Fibroblast of skin of right biceps (primary cell): Measurements from ENCODE around the gene CDH15.

Experiments used
- DNase-seq: peaks from one replicate; pipeline ENCODE4 v3.0.0-alpha.2; 2013

CDH15 gene

GRCh38 chr16:89200850-89201411, 29.4 kb downstream of the CDH15 start:
- no peak for DNase-seq

GRCh38 chr16:89201439-89202377, 30.2 kb downstream of the CDH15 start:
- DNase-seq: peak; percentile 69

DNA sequence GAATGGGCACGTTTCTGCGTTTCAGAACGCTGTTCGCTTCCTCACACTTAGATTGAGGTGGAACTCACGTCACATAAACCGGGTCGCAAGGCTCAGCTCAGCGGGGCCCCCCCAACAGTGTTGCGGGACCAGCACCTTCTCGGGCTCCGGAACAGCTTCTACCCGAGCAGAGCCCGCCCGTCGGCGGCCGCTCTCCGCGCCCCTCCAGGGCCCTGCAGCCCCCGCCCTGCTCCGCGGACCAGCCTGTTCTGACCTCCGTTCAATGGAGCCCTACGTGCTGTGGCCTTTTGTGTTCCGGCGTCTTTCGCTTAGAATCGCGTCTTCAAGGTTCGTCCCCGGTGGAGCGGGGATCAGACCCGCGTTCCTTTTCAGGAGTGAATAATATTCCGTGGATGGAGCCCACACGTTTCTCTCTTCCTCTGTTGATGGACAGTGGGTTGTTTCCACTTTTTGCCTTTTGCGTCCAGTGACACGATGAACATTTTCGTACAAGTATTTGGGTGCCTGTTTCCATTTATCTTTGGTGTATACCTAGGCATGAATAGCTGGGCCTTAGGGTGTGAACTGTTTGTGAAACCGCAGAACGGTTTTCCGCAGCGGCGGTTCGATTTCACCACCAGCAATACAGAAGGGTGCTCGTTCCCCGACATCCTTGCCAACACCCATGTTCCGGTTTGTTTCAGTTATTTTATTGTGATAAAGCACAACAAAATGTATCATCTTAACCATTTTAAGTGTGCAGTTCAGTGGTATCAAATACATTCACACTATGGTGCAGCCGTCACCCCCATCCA, 31.1 kb downstream of the CDH15 start:
- DNase-seq: no peak

GRCh38 chr16:89207993-89208392, 36.4 kb downstream of the CDH15 start:
- no peak for DNase-seq

DNA sequence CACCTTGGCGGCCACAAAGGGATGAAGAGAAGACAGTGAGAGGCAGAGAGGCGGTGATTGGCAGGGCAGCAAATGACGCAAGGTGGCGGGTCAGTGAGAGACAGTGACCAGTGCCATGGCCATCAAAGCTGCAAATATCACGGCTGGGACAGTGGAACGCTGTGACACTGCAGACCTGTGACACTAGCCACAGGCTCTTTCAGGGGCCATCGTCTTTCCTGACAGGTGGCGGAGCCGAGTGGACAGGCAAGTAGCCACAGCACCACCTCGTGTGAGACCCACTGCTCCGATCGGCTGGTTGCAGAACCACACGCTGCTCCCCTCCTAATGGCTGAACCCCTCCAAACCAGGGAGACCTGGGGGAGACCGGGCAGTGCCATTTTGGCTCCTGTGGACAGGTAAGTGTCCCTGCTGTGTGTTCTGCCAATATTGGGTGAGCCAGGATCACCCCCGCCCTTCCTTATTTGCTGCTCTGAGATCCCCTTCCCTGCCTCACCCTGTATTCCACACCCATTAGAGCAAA, 38.0 kb downstream of the CDH15 start:
- no peak for DNase-seq

- DNase-seq: no peak
These were observed 38.8 kb downstream of the CDH15 start for GRCh38 chr16:89210165-89210903.

- peak; percentile 56 for DNase-seq
These were observed 39.5 kb downstream of the CDH15 start for GRCh38 chr16:89210904-89211515.

GRCh38 chr16:89216315-89217137, 45.0 kb downstream of the CDH15 start:
- DNase-seq: peak; percentile 74

GRCh38 chr16:89217138-89217387, 45.5 kb downstream of the CDH15 start:
- no peak for DNase-seq

DNA sequence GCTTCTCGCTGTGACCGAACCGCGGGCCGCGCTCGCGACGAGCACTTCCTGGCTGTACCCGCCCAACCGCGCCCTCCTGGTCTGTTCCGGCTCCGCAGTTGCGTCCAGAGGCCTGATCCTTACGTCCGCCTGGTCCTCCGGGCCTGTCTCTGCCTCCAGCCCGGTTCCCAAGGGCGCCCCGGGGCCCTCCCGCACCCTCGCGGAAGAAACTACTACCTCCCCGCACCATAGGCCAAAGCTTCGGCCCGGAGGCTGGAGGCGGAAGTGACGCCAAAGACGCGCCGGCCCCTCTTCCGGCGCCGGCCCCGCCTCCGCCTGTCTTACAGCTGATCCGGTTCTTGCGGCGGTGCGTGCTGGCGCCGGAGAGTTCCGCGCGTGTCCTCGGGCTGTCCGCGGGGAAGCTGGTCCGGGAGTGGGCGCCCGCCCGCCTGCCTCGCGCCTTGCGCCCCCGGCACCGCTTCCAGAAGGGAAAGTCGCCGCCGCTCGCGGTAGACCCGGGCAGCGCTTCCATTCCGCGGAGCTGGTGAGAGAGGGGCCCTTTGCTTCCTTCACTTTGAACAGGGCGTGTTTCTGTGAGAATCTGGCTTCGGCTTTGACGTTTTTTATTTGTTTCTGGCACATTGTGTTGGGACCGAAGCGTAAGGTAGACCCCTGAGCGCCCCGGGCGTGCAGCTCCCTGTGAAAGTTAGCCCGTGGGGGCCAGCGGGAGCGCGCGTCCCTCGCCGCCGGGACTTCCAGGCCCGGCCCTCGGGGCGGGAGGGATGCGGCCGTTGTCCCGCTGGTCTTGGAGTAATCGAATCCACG, 46.0 kb downstream of the CDH15 start, which contains the start of gene ZNF778:
ZNF778 (plus strand) TSS at position 316 of the 804 bp plus-strand sequence. CDS start 3,425 bp downstream, outside the sequence.
- DNase-seq: peak; percentile 80

GRCh38 chr16:89219365-89219764, 47.8 kb downstream of the CDH15 start:
- no peak for DNase-seq

DNA sequence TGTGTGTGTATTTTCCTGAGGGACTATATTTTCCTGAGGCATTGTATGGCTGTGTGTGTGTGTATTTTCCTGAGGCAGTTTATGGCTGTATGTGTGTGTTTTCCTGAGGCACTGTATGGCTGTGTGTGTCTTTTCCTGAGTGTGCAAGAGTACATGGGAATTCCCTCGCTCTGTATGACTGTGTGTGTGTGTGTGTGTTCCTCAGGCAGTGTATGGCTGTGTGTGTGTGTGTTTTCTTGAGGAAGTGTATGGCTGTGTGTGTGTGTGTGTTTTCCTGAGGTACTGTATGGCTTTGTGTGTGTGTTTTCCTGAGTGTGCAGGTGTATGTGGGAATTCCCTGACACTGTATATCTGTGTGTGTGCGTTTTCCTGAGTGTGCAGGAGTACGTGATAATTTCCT, 50.1 kb downstream of the CDH15 start:
- DNase-seq: no peak

DNA sequence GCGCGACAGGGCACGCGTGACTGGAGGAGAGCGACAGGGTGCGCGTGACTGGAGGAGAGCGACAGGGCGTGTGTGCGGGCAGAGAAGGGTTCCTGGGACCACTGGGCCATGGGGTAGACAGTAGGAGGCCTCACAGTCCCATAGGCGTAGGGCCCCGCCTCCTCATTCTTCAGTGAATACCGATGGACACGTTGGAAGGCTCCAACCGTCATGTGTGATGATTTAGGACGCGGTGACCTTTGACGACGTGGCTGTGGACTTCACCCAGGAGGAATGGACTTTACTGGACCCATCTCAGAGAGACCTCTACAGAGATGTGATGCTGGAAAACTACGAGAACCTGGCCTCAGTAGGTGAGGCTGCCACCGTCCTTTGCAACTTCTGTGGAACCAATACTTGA, 51.4 kb downstream of the CDH15 start:
- DNase-seq: no peak

DNA sequence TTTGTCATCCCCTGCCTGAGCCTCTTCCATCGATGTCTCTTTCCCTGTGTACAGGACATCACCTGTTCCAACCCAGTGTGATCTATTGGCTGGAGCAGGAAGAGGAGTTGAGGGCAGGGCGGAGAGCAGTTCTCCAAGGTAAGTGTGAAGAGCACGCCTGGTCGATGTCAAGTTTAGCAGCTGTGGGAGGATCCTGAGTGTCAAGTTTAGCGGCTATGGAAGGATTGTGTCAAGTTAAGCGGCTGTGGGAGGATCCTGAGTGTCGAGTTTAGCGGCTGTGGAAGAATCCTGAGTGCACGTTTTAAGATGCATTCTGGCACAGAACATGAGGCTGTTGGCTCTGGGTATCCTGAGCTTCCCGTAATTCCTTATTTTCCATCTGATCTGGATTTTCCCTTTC, 53.1 kb downstream of the CDH15 start:
- no peak for DNase-seq

DNA sequence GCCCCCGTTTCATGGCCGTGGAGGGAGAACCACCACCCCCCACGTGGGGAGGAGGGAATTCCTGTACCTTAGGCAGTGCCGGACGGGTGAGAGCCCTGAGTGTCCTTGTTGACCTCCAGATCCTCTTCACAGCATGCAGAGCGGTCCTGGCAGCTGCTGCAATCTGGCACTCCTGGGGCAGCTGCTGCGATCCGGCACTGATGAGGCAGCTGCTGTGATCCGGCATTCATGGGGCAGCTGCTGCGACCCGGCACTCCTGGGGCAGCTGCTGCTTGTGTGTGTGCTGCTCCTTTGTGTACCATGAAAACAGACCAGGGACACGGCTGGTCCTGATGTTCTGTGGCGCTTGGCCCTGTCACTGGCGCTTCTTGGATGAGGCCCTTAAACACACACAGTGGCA, 58.7 kb downstream of the CDH15 start:
- no peak for DNase-seq

GRCh38 chr16:89232107-89232506, 60.6 kb downstream of the CDH15 start:
- no peak for DNase-seq

- no peak for DNase-seq
These were observed 62.3 kb downstream of the CDH15 start for GRCh38 chr16:89233678-89234490.

- no peak for DNase-seq
These were observed 66.2 kb downstream of the CDH15 start for GRCh38 chr16:89237733-89238132.

- peak; percentile 75 for DNase-seq
These were observed 69.8 kb downstream of the CDH15 start for GRCh38 chr16:89241187-89242007.
